HCEC 1CT (cell line): ENCODE results near the gene LINGO1.

Source experiments
- DNase-seq: peaks from one replicate; pipeline ENCODE4 v3.0.0-alpha.2; 2017

LINGO1 gene

GRCh38 chr15:77654975-77655374 is 22.3 kb upstream of the LINGO1 start:
- DNase-seq: no peak

- DNase-seq: no peak
Observed at GRCh38 chr15:77653832-77654480, 21.2 kb upstream of the LINGO1 start.

- DNase-seq: peak; percentile 17
Observed at GRCh38 chr15:77650265-77650664, 17.6 kb upstream of the LINGO1 start.

- no peak for DNase-seq
Observed at GRCh38 chr15:77649610-77650009, 16.9 kb upstream of the LINGO1 start.

GRCh38 chr15:77649017-77649416 is 16.3 kb upstream of the LINGO1 start:
- no peak for DNase-seq

- DNase-seq: no peak
Observed at GRCh38 chr15:77647961-77648360, 15.2 kb upstream of the LINGO1 start.

GRCh38 chr15:77646104-77646694 is 13.5 kb upstream of the LINGO1 start:
- peak; percentile 12 for DNase-seq

- no peak for DNase-seq
Observed at GRCh38 chr15:77645602-77646001, 12.9 kb upstream of the LINGO1 start.

- no peak for DNase-seq
Observed at GRCh38 chr15:77644543-77645247, 12.0 kb upstream of the LINGO1 start.

- no peak for DNase-seq
Observed at GRCh38 chr15:77643764-77644163, 11.1 kb upstream of the LINGO1 start.

GRCh38 chr15:77642793-77643430 is 10.2 kb upstream of the LINGO1 start:
- no peak for DNase-seq

- no peak for DNase-seq
Observed at GRCh38 chr15:77641999-77642398, 9.3 kb upstream of the LINGO1 start.

GRCh38 chr15:77640615-77641014 is 7.9 kb upstream of the LINGO1 start:
- DNase-seq: no peak

- no peak for DNase-seq
Observed at GRCh38 chr15:77639431-77639830, 6.7 kb upstream of the LINGO1 start.

- no peak for DNase-seq
Observed at GRCh38 chr15:77637851-77638692, 5.4 kb upstream of the LINGO1 start.

- DNase-seq: no peak
Observed at GRCh38 chr15:77636209-77636608, 3.5 kb upstream of the LINGO1 start.

GRCh38 chr15:77634266-77634962 is 1.7 kb upstream of the LINGO1 start:
- peak; percentile 44 for DNase-seq

GRCh38 chr15:77633913-77634265 is 1.2 kb upstream of the LINGO1 start:
- DNase-seq: no peak

- peak; percentile 73 for DNase-seq
Observed at GRCh38 chr15:77633134-77633912, 611 bp upstream of the LINGO1 start.

- DNase-seq: no peak
Observed at GRCh38 chr15:77631745-77632533, 773 bp downstream of the LINGO1 start.
